Activated naive CD4-positive, alpha-beta T cell (primary cell): ENCODE measurements around the gene KRT4.

Source experiments
- DNase-seq, 4 experiments: peaks; one replicate each; lab custom pipeline; 2025; lab: John Stamatoyannopoulos, UW

Gene KRT4

GRCh38 chr12:52821826-52822660 is 8.1 kb upstream of the KRT4 start:
- no peak for DNase-seq

- no peak for DNase-seq
Observed at GRCh38 chr12:52821071-52821730, 7.3 kb upstream of the KRT4 start.

GRCh38 chr12:52820521-52820920 is 6.6 kb upstream of the KRT4 start:
- DNase-seq, result no peak

- DNase-seq, result no peak
Observed at GRCh38 chr12:52819731-52820510, 6.0 kb upstream of the KRT4 start.

GRCh38 chr12:52818887-52819420 is 5.0 kb upstream of the KRT4 start:
- DNase-seq, result no peak

GRCh38 chr12:52818388-52818787 is 4.5 kb upstream of the KRT4 start:
- DNase-seq, result no peak

GRCh38 chr12:52817699-52818238 is 3.9 kb upstream of the KRT4 start:
- no peak for DNase-seq

- no peak for DNase-seq
Observed at GRCh38 chr12:52817003-52817698, 3.2 kb upstream of the KRT4 start.

- DNase-seq, result no peak
Observed at GRCh38 chr12:52815676-52816588, 2.0 kb upstream of the KRT4 start.

- DNase-seq, result no peak
Observed at GRCh38 chr12:52815161-52815560, 1.2 kb upstream of the KRT4 start.

GRCh38 chr12:52814710-52815155 is 817 bp upstream of the KRT4 start:
- DNase-seq, result no peak

- no peak for DNase-seq
Observed at GRCh38 chr12:52813203-52813819, 605 bp downstream of the KRT4 start.

- DNase-seq, result no peak
Observed at GRCh38 chr12:52812749-52813148, 1.2 kb downstream of the KRT4 start.

GRCh38 chr12:52812073-52812400 is 1.9 kb downstream of the KRT4 start:
- no peak for DNase-seq

GRCh38 chr12:52811191-52812072 is 2.5 kb downstream of the KRT4 start:
- no peak for DNase-seq

GRCh38 chr12:52810554-52810953 is 3.4 kb downstream of the KRT4 start:
- DNase-seq, result no peak

- DNase-seq, result no peak
Observed at GRCh38 chr12:52809166-52809565, 4.8 kb downstream of the KRT4 start.

GRCh38 chr12:52808573-52809160 is 5.2 kb downstream of the KRT4 start:
- DNase-seq, result no peak
